HG02870 (cell line): ENCODE measurements around the gene MRPL41.
"Not testable (repeated sequence)": the region's sequence is repeated elsewhere in the genome, so short reads cannot be mapped to it uniquely, and the experiment has no call there.

Source experiments
- ATAC-seq: cut with Tn5 transposase; IDR thresholded peaks from one replicate; pipeline ENCODE4 v1.9.1; 2021; ENCODE audit warnings: mild to moderate bottlenecking, moderate library complexity; ENCODE audit not compliant: unreplicated experiment

The MRPL41 gene

DNA sequence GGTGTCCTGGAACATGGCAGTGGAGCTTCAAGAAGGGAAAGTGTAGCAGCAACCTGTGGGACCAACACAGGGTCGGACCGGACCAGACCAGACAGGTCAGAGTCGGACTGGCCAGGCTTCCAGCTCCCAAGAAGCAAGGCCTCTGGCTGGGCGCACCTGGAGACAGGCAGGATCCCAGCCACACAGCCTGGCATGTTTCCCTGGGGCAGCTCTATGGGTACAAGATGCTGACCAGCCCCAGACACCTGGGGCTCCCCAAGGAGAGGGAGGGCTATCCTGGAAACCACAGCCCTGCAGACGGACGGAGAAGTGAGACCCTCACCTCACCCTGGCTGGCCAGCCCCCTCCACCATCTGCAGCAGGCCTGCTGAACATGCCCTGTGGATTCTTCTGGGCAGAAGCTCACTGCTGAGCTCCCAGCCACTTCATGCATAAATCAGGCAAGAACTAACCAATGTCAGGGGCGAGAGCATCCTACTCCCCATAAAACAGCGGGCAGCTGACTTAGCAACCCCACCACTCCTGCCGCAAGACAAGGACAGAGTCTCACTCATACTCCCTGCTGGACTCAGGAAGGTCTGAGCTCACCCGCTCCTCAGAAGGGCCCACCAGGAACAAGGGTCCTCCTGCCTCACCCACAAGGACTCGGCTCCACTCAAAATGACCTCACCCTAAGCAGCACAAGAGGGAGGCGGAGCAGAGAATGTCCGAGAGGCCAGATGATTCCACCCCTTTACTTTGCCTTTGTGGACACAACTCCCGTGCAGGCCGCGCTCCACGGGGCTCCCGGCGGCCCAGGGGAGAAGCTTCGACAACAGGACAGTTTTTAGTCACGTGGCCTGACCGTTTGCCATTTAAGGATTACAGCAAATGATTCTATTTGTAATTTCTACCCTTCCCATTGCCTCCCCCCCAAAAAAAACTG, 29.9 kb downstream of the MRPL41 start:
- ATAC-seq, result no peak

DNA sequence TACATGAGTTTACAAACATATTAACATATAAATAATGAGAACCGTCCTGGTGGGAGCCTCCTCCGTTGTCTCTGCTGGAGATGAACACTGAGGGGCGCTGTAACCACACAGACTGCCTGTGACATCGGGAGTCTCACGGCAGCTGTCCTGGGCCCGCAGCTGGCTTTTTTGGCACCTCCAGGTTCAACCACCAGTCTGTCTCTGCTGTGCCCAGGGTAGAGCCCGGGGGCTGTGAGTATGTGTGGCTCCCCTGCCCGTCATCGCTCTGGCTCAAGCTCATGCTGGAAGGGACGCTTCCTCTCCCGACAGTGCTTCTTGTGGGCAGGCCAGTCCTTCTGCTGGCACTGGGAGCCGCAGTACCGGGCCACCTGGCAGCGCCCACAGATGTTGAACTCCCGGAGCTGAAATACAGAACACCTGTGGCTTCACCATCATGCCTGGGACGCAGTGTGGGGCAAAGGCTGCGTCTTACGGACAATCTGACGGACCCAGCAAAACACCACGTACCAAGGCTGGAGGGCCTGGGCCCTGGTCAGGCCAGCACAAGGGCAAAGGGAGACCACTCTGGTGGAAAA, 30.7 kb downstream of the MRPL41 start:
- no peak for ATAC-seq

DNA sequence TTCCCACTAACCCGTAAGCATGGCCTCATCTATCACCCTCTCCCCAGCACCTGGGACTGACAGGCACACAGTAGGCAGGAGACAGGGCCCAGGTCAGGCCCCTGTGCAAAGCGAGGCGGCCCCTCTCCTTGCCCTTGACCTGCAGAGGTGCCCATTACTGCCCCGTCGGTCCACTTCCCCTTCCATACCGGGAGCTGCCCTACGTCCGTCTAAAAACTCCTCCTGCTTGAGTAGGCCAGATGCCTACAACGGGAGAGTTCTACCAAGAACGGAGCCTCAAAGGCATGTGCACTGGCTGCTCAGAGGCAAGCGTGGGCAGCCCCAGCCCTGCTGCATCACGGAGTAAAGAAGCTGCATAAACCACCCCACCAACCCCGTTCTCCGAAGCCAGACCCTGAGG, 31.7 kb downstream of the MRPL41 start:
- no peak for ATAC-seq

DNA sequence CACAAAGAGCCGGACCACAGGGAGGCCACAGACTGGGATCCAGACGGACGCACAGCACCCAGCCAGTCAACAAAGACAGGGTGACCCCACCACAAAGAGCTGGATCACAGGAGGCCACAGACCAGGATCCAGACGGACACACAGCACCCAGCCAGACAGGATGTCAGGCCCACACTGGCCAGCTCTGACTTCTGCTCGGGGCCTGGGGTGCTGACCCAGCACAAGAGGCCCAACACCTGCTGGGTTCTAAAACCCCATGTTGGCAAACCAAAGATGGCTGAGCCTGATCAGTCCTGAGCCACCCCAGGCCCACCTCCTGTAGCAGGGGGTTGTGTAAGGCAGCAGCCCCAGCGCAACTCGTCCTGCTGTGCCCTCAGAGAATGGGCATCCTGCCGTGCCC, 32.3 kb downstream of the MRPL41 start:
- ATAC-seq, result no peak

DNA sequence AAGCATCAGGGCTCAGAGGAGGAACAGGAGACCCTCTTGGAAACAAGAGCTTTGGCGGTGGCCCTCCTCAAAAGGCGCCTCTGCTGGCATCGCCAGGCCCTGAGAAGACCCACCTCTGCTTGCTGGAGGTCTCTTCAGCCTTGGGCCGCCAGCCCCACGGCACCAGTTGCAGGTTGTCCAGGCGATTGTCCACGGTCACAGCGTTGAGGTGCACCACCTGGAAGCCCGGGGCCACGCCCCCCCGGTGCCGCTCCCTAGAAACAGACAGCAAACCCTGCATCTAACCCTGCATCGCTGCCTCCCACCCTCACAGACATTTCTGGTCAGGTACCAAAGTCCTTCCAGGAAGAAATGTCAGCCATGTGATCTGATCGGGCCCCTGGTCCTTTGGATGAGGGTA, 35.2 kb downstream of the MRPL41 start:
- ATAC-seq, result no peak

DNA sequence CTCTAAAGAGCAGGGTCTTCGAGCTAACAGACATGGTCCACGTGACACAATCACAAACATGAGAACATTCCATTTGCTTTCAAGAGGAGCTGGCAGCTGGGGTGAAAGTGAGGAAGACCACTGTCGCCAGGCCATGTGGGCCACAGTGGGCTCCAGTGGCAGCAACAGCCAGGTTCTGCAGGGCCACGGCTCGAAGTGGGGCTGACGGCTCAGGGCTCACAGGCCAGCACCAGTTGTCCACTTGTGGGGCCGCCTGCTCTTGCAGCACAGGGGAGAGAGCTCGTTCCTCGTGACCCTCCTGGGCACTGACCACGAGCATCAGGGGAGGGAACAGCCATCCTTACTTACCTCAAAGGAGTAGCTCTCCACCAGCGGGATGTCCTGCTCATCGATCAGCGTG, 36.6 kb downstream of the MRPL41 start:
- ATAC-seq, result no peak

DNA sequence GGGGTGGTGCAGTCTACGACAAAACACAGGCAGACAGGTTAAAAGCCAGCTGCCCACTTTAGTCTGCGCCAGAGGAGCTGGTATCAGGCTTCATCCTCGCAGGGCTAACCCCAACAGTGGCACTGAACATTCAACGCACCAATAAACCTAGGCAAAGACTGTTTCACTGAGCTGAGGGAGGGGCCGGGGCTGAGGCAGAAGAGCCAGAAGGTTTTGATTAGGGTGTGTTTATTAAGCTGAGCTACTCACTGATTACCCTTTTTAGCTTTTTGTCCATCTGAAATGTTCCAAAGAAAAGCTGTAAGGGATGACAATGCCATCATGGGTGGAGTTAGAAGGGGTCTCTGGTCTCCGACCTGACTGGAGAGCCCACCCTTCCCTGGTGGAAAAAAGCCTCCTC, 37.2 kb downstream of the MRPL41 start:
- ATAC-seq, result no peak

DNA sequence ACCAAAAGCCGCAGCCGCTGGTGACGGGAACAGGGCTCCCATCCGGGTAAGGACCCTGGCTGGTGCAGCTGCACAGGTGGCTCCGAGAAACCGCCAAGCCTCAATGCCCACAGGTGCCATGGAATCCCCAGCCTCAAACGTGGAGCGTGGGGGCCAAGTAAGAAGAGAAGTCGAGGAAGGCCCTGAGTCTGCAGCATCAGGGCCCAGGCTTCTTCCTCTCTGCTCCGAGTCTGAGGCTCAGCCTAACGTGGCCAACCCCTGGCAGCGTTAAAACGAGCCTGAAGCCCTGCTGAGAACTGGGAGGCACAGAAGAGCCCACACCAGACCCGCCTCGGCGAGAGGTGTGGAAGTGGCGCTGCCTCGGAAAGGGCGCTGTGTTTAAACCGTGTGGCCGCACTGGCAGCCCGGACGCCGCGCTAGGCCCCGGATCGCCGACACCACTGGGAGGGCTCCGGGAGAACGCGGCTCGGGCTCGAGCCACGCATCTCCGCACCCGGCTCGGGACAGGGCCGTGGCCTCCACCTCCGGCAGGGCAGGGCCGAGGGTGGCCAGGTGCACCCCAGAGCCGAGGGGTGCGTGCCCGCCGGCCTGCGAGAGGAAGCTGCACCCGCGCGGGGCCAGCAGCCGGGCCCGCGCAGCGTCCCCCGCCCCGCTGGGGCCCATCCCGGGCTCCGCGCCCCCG, 37.9 kb downstream of the MRPL41 start:
- ATAC-seq, result peak; percentile 6

DNA sequence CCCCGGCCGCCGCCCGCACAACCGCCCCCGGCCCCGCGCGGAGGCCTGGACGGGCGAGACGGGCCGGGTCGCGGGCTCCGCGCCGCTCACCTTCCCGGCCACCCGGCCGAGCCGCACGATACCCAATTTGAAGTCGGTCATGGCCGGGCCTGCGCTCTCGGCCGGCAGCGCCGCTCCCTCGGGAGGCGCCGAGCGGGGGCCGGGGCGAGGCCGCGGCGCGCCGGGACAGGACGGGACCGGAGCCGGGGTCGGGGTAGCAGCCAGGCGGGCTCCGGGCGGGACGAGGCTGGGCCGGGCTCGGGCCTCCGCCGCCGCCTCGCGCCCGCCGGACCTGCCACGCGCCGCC, 38.4 kb downstream of the MRPL41 start:
- peak; percentile 16 for ATAC-seq

DNA sequence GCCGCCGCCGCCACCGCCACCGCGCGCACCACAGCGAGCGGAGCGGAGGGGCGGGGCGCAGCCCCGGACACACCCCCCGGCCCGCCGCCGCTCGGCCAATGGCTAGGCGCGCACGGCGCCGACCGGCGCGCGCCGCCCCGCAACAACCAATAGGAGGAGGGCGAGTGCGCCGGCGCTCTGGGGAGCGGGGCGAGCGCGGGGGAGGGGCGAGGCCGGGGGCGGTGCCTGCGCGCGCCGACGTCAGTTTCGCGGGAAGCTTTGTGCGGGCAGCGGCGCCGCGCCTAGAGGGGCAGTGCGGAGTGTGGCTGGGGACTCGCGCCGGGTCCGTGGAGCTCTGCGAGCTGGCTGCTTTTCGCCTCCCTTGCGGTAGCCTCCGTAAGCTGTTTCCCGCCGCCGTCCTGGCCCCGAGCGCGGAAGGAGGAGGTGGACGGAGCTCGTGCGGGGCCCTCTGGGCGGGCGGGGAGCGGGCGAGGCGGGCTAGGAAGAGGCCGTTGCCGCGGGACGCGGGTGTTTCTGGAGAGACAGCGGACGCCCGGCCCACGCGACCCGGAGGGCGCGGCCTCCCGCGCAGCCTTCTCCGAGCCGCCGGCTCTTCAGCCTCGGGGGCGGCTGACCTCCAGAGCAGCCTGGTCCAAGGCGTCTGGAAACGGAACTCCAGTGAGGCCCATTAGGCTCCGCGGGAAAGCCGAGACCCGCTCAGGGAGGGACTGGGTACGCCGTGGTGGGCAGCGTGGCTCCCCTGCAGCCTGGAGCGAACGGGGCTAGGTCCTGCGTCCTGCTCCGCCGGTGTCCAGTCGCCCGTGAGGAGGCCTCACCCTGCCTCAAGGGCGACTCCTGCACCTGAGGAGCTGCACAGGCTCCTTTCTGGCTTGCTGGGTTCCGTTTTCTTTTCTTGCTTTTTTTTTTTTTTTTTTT, 39.0 kb downstream of the MRPL41 start, which contains the start of gene ZMYND19:
TSS of gene ZMYND19 (minus strand) at position 44 of the 915 bp plus-strand sequence. CDS start 249 bp downstream, outside the sequence.
- peak; percentile 82 for ATAC-seq

DNA sequence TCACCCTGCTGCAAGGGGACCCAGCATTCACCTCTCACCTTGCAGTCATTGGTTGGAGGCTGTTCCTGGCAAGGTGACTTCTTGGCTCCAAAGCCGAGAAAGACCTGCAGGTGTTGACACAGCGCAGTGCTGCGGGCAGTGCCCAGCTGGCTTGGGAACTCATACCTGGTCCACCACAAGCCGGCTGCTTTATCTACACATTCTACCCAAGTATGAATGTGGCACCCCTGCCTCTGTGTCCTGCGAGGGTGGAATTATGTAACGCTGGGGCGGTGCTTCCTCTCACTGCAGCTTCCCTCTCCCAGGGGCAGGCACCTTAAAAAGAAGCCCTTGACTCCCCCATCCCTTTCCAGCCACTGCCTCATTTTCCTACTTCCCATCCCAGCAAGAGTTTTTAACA, 41.1 kb downstream of the MRPL41 start:
- no peak for ATAC-seq

DNA sequence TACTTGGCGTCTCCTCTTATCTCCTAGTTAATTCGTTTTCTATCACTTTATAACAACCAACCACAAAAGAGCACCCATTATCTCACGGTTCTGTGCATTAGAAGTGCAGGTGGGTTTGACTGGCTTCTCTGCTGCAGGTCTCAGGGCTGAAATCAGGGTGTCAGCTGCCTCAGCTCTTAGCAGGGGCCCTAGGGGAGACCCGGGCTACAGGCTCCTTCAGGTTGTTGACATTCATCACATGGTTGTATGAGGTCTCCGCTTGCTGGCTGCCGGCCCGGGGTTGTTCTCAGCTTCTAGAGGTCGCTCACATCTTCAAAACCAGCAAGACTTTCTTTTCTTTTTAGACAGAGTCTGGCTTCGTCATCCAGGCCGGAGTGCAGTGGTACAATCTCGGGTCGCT, 41.5 kb downstream of the MRPL41 start:
- no peak for ATAC-seq

DNA sequence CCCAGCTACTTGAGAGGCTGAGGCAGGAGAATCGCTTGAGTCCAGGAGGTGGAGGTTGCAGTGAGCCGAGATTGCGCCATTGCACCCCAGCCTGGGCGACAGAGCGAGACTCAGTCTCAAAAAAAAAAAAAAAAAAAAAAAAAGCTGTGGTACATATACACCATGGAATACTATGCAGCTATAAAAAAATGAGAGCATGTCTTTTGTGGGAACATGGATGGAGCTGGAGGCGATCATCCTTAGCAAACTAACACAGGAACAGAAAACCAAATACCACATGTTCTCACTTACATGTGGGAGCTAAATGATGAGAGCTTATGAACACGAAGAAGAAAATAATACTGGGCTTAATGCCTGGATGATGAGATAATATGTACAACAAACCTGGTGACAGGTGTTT, 44.9 kb downstream of the MRPL41 start:
- not testable (repeated sequence) for ATAC-seq

DNA sequence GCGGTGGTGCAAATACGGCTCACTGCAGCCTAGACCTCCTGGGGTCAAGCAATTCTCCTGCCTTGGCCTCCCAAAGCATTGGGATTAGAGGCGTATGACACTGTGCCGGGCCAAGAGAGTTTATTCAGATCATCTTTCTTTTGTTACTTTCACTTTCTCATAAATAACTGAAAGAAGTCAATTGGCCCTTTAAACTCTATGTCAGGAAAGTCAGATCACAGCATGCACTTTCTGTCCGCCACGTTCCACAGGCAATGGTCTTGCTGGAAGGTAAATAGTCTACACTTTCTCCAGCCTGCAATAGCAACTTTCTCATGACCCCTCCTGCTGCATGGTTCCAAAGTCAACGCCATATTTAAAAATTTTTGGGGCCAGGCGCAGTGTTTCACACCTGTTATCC, 47.3 kb downstream of the MRPL41 start:
- no peak for ATAC-seq
